Keratinocyte (primary cell): ENCODE measurements around the gene HSBP1. TPM values are rescaled to one million over a fixed set of nuclear protein-coding genes. Genes with fewer than 3 reads are reported as not detected.

ENCODE experiments used
- DNase-seq: peaks from one replicate; pipeline ENCODE4 v3.0.0-alpha.2; 2011; ENCODE audit warnings: low read depth, missing footprints, low spot score
- FAIRE-seq: peaks from 2 replicates; lab custom pipeline; 2011; peaks lifted over from hg19 to GRCh38; lab: Jason Lieb, UNC
- H2AFZ ChIP-seq: 2 replicates; pipeline ENCODE4 v1.6.0; 2012; ENCODE audit warnings: low read length, control low read depth, inconsistent platforms; ENCODE audit not compliant: control insufficient read depth
- H3K27ac ChIP-seq: 2 replicates; pipeline ENCODE4 v1.5.1; 2011; ENCODE audit warnings: low read length; ENCODE audit not compliant: control insufficient read depth, insufficient read depth
- H3K27me3 ChIP-seq: 3 replicates; pipeline ENCODE4 v1.6.0; 2011; ENCODE audit warnings: low read length; ENCODE audit not compliant: control insufficient read depth, insufficient read depth; ENCODE audit errors: extremely low read depth
- H3K36me3 ChIP-seq, 2 experiments: 2 replicates in 1 of 2; 3 replicates in 1 of 2; pipeline ENCODE4 v1.5.1; 2011; ENCODE audit warnings: low read length in 2 of 2, mild to moderate bottlenecking in 1 of 2; ENCODE audit not compliant: control insufficient read depth in 2 of 2, insufficient read depth in 2 of 2; ENCODE audit errors: extremely low read depth in 1 of 2
- H3K4me1 ChIP-seq: 3 replicates; pipeline ENCODE4 v1.5.1; 2011; ENCODE audit warnings: low read length; ENCODE audit not compliant: control insufficient read depth, insufficient read depth; ENCODE audit errors: extremely low read depth
- H3K4me2 ChIP-seq: 3 replicates; pipeline ENCODE4 v1.6.0; 2011; ENCODE audit warnings: low read depth, low read length; ENCODE audit not compliant: control insufficient read depth, insufficient read depth; ENCODE audit errors: extremely low read depth
- H3K4me3 ChIP-seq, 3 experiments: fragments of 200-600 bp in 1 of 3; sonication (generic) in 1 of 3; 2 replicates in 2 of 3; 3 replicates in 1 of 3; pipeline ENCODE4 v1.5.1; 2011 to 2016; ENCODE audit warnings: low read length in 3 of 3, mild to moderate bottlenecking in 3 of 3, control low read depth in 2 of 3, inconsistent platforms in 1 of 3, low read depth in 1 of 3, mixed read lengths in 1 of 3, mixed run types in 1 of 3, moderate library complexity in 1 of 3; ENCODE audit not compliant: control insufficient read depth in 2 of 3, insufficient read depth in 2 of 3; ENCODE audit errors: extremely low read depth in 1 of 3
- H3K79me2 ChIP-seq: 2 replicates; pipeline ENCODE4 v1.6.0; 2012; ENCODE audit warnings: low read length; ENCODE audit not compliant: control insufficient read depth, insufficient read depth
- H3K9ac ChIP-seq: 3 replicates; pipeline ENCODE4 v1.6.0; 2011; ENCODE audit warnings: low read length; ENCODE audit not compliant: control insufficient read depth, insufficient read depth; ENCODE audit errors: extremely low read depth
- H3K9me1 ChIP-seq: 3 replicates; pipeline ENCODE4 v1.6.0; 2011; ENCODE audit warnings: low read length; ENCODE audit not compliant: control insufficient read depth, insufficient read depth; ENCODE audit errors: extremely low read depth
- H3K9me3 ChIP-seq: 2 replicates; pipeline ENCODE4 v1.5.1; 2012; ENCODE audit warnings: low read depth, low read length; ENCODE audit not compliant: control insufficient read depth
- H4K20me1 ChIP-seq: 3 replicates; pipeline ENCODE4 v1.6.0; 2011; ENCODE audit warnings: low read length; ENCODE audit not compliant: control insufficient read depth, insufficient read depth; ENCODE audit errors: extremely low read depth
- CTCF ChIP-seq, 3 experiments: IDR thresholded peaks in 1 of 3; conservative IDR thresholded peaks in 1 of 3; optimal IDR thresholded peaks in 1 of 3; 2 replicates in 2 of 3; 3 replicates in 1 of 3; pipeline versions ENCODE3 to v1.5.1; 2011; ENCODE audit warnings: low read length in 3 of 3, mild to moderate bottlenecking in 3 of 3, moderate library complexity in 2 of 3, control low read depth in 1 of 3, inconsistent platforms in 1 of 3; ENCODE audit not compliant: insufficient read depth in 2 of 3; ENCODE audit errors: extremely low read depth in 1 of 3
- EZH2 ChIP-seq: IDR thresholded peaks from one replicate; pipeline ENCODE4 v1.6.1; 2012; ENCODE audit warnings: inconsistent platforms, mild to moderate bottlenecking, low read length, moderate library complexity
- dilution Hi-C: fragments of 300-500 bp; cut with MboI; formaldehyde crosslinking; loops from one replicate; pipeline ENCODE4 v1.7.0; 2020; ENCODE audit warnings: low sequenced_read_pairs; ENCODE audit not compliant: extremely low pct_ligation_motif_present
- polyA plus RNA-seq, 5 experiments: library from polyadenylated mRNA; depleted of rRNA in 3 of 5; stranded (reverse) in 3 of 5; stranded (forward) in 1 of 5; unstranded in 1 of 5; fragments of >200 nt; gene quantifications; 1 replicate in 1 of 5; 2 replicates in 3 of 5; 3 replicates in 1 of 5; pipeline versions ENCODE4 v1.2.1 to v1.2.3, GENCODE V29; 2011 to 2012; ENCODE audit warnings: missing spikeins in 2 of 5, low read depth in 1 of 5, low replicate concordance in 1 of 5

HSBP1 gene
- polyA plus RNA-seq, 1 donor (not counting 4 experiments of a cell fraction or from before 2014, with no cell fraction given): 264 TPM

- H3K27me3 ChIP-seq: no peaks in the 10 kb centered on the region
- no peak overlapping the region for H3K4me3 ChIP-seq
- no peak overlapping the region for H2AFZ ChIP-seq
- H3K4me1 ChIP-seq: no peaks in the 10 kb centered on the region
- no peak overlapping the region for H3K9ac ChIP-seq
- H3K9me3 ChIP-seq: no peaks in the 10 kb centered on the region
- H3K79me2 ChIP-seq: no peaks in the 10 kb centered on the region
- H3K27ac ChIP-seq: no peak overlapping the region
- dilution Hi-C loops: no loop called here
- no peak for TF ChIP-seq EZH2
- no peak for TF ChIP-seq CTCF (optimal IDR thresholded peaks at IDR 0.05 in 1 of 3, IDR thresholded peaks at IDR 0.05 in 1 of 3, conservative IDR thresholded peaks at IDR 0.05 in 1 of 3; ENCODE audit: extremely low read depth in 1 of 3, insufficient read depth in 2 of 3, low read length in 3 of 3)
- DNase-seq (no peak), FAIRE-seq (no peak)
- no peaks in the 10 kb centered on the region for H3K9me1 ChIP-seq
- no peaks in the 10 kb centered on the region for H4K20me1 ChIP-seq
- H3K36me3 ChIP-seq: no peaks in the 10 kb centered on the region
- H3K4me2 ChIP-seq: no peak overlapping the region
Measured at GRCh38 chr16:83851473-83851872, 43.7 kb downstream of the HSBP1 start.

DNA sequence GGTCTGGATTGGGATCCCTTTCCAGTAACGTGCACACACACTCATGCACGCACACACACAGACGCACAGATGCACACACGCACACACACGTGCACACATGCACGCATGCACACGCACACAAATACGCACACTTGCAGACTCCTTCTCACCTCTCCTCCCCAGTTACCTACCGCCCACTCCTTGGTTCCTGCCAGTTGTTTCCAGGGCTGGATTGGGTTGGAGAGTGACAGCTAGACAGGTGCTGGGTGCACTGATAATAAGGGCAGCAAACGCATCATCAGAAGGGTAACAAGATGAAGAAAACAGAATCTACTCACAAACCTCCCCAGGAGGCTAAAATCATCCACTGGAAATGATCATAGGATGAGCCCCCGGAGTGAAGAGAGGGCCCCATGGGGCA lies 45.0 kb downstream of the HSBP1 start:
- Histone ChIP-seq H3K27me3 (no peaks in the 10 kb centered on the region), H3K9me3 (no peaks in the 10 kb centered on the region), H2AFZ (no peak overlapping the region), H3K79me2 (no peaks in the 10 kb centered on the region), H4K20me1 (no peaks in the 10 kb centered on the region), H3K36me3 (no peaks in the 10 kb centered on the region), H3K4me3 (no peak overlapping the region), H3K4me2 (no peak overlapping the region), H3K9me1 (no peaks in the 10 kb centered on the region), H3K4me1 (no peaks in the 10 kb centered on the region), H3K27ac (no peak overlapping the region), H3K9ac (no peak overlapping the region)
- FAIRE-seq (no peak), DNase-seq (no peak)
- TF ChIP-seq EZH2: no peak
- no peak for TF ChIP-seq CTCF (optimal IDR thresholded peaks at IDR 0.05 in 1 of 3, IDR thresholded peaks at IDR 0.05 in 1 of 3, conservative IDR thresholded peaks at IDR 0.05 in 1 of 3; ENCODE audit: extremely low read depth in 1 of 3, insufficient read depth in 2 of 3, low read length in 3 of 3)
- dilution Hi-C loops: no loop called here
